ENCODE measurements around the gene SLK.

SLK gene

GRCh38 chr10:103936022-103936421 is 30.9 kb upstream of the SLK start:
- H3K27ac ChIP-seq (ENCODE audit: low read length): no peak overlapping the region
- no peaks in the 10 kb centered on the region for H3K36me3 ChIP-seq (replicated peaks; ENCODE audit: low read depth, low read length)
- H2AFZ ChIP-seq (ENCODE audit: low read depth, low read length): no peak overlapping the region
- H3K79me2 ChIP-seq (ENCODE audit: low read length): no peaks in the 10 kb centered on the region
- H3K4me2 ChIP-seq (ENCODE audit: low read length): no peak overlapping the region
- H3K9me3 ChIP-seq (ENCODE audit: insufficient read depth, low read length): no peaks in the 10 kb centered on the region
- no peaks in the 10 kb centered on the region for H3K4me1 ChIP-seq (ENCODE audit: low read length)
- TF ChIP-seq CTCF (IDR thresholded peaks at IDR 0.05; ENCODE audit: low read depth, low read length) (no peak), EZH2phosphoT487 (IDR thresholded peaks at IDR 0.05; ENCODE audit: low read depth) (no peak)
- no peaks in the 10 kb centered on the region for H3K27me3 ChIP-seq (ENCODE audit: low read depth, low read length)
- H4K20me1 ChIP-seq (ENCODE audit: insufficient read depth, low read length): no peaks in the 10 kb centered on the region
- H3K4me3 ChIP-seq (ENCODE audit: low read length): no peak overlapping the region
- no peak overlapping the region for H3K9ac ChIP-seq (ENCODE audit: low read length)

- no peak overlapping the region for H3K4me3 ChIP-seq (ENCODE audit: low read length)
- no peak overlapping the region for H2AFZ ChIP-seq (ENCODE audit: low read depth, low read length)
- no peak overlapping the region for H3K9ac ChIP-seq (ENCODE audit: low read length)
- H4K20me1 ChIP-seq (ENCODE audit: insufficient read depth, low read length): no peaks in the 10 kb centered on the region
- no peaks in the 10 kb centered on the region for H3K9me3 ChIP-seq (ENCODE audit: insufficient read depth, low read length)
- no peak overlapping the region for H3K27ac ChIP-seq (ENCODE audit: low read length)
- H3K27me3 ChIP-seq (ENCODE audit: low read depth, low read length): no peaks in the 10 kb centered on the region
- H3K4me1 ChIP-seq (ENCODE audit: low read length): no peaks in the 10 kb centered on the region
- TF ChIP-seq EZH2phosphoT487 (IDR thresholded peaks at IDR 0.05; ENCODE audit: low read depth): no peak
- no peak for TF ChIP-seq CTCF (IDR thresholded peaks at IDR 0.05; ENCODE audit: low read depth, low read length)
- H3K4me2 ChIP-seq (ENCODE audit: low read length): no peak overlapping the region
- no peaks in the 10 kb centered on the region for H3K79me2 ChIP-seq (ENCODE audit: low read length)
- no peaks in the 10 kb centered on the region for H3K36me3 ChIP-seq (replicated peaks; ENCODE audit: low read depth, low read length)
Observed at GRCh38 chr10:103939522-103939921, 27.4 kb upstream of the SLK start.

GRCh38 chr10:103941801-103942200 is 25.1 kb upstream of the SLK start:
- no peak overlapping the region for H3K27ac ChIP-seq (ENCODE audit: low read length)
- H4K20me1 ChIP-seq (ENCODE audit: insufficient read depth, low read length): no peaks in the 10 kb centered on the region
- H3K4me1 ChIP-seq (ENCODE audit: low read length): no peaks in the 10 kb centered on the region
- H3K36me3 ChIP-seq (replicated peaks; ENCODE audit: low read depth, low read length): no peaks in the 10 kb centered on the region
- no peak overlapping the region for H3K4me3 ChIP-seq (ENCODE audit: low read length)
- H3K27me3 ChIP-seq (ENCODE audit: low read depth, low read length): no peaks in the 10 kb centered on the region
- H3K9ac ChIP-seq (ENCODE audit: low read length): no peak overlapping the region
- no peak overlapping the region for H3K4me2 ChIP-seq (ENCODE audit: low read length)
- no peaks in the 10 kb centered on the region for H3K79me2 ChIP-seq (ENCODE audit: low read length)
- H3K9me3 ChIP-seq (ENCODE audit: insufficient read depth, low read length): no peaks in the 10 kb centered on the region
- no peak overlapping the region for H2AFZ ChIP-seq (ENCODE audit: low read depth, low read length)
- TF ChIP-seq CTCF (IDR thresholded peaks at IDR 0.05; ENCODE audit: low read depth, low read length): no peak
- no peak for TF ChIP-seq EZH2phosphoT487 (IDR thresholded peaks at IDR 0.05; ENCODE audit: low read depth)

GRCh38 chr10:103942866-103943265 is 24.1 kb upstream of the SLK start:
- TF ChIP-seq CTCF (IDR thresholded peaks at IDR 0.05; ENCODE audit: low read depth, low read length) (no peak), EZH2phosphoT487 (IDR thresholded peaks at IDR 0.05; ENCODE audit: low read depth) (no peak)
- no peak overlapping the region for H3K4me2 ChIP-seq (ENCODE audit: low read length)
- no peaks in the 10 kb centered on the region for H3K4me1 ChIP-seq (ENCODE audit: low read length)
- H3K36me3 ChIP-seq (replicated peaks; ENCODE audit: low read depth, low read length): no peaks in the 10 kb centered on the region
- H3K9ac ChIP-seq (ENCODE audit: low read length): no peak overlapping the region
- H2AFZ ChIP-seq (ENCODE audit: low read depth, low read length): no peak overlapping the region
- H4K20me1 ChIP-seq (ENCODE audit: insufficient read depth, low read length): no peaks in the 10 kb centered on the region
- no peak overlapping the region for H3K27ac ChIP-seq (ENCODE audit: low read length)
- H3K79me2 ChIP-seq (ENCODE audit: low read length): no peaks in the 10 kb centered on the region
- H3K4me3 ChIP-seq (ENCODE audit: low read length): no peak overlapping the region
- H3K27me3 ChIP-seq (ENCODE audit: low read depth, low read length): no peaks in the 10 kb centered on the region
- H3K9me3 ChIP-seq (ENCODE audit: insufficient read depth, low read length): no peaks in the 10 kb centered on the region

Data from OCI-LY3 (cell line).